Hepatocyte (in vitro differentiated cells): Measurements from ENCODE around the gene RNF6. TPM values are rescaled to one million over a fixed set of nuclear protein-coding genes. Genes with fewer than 3 reads are reported as not detected.

Experiments used
- DNase-seq: peaks from one replicate; pipeline ENCODE4 v3.0.0-alpha.2; 2016; ENCODE audit warnings: low spot score
- H2AFZ ChIP-seq: fragments of 200-600 bp; sonication (generic); 2 replicates; pipeline ENCODE4 v1.6.0; 2016; ENCODE audit warnings: antibody characterized with exemption, mild to moderate bottlenecking
- H3K27ac ChIP-seq: fragments of 200-600 bp; sonication (generic); 2 replicates; pipeline ENCODE4 v1.5.1; 2016; ENCODE audit warnings: mild to moderate bottlenecking
- H3K27me3 ChIP-seq: fragments of 200-600 bp; sonication (generic); 2 replicates; pipeline ENCODE4 v1.6.1; 2016
- H3K36me3 ChIP-seq: fragments of 200-600 bp; sonication (generic); replicated peaks from 2 replicates; pipeline ENCODE4 v1.5.1; 2016; ENCODE audit warnings: low read depth; ENCODE audit not compliant: insufficient read depth
- H3K4me1 ChIP-seq: fragments of 200-600 bp; sonication (generic); 2 replicates; pipeline ENCODE4 v1.5.1; 2016; ENCODE audit warnings: mild to moderate bottlenecking, moderate library complexity; ENCODE audit not compliant: insufficient read depth
- H3K4me2 ChIP-seq: fragments of 200-600 bp; sonication (generic); 2 replicates; pipeline ENCODE4 v1.6.0; 2016
- H3K4me3 ChIP-seq: fragments of 200-600 bp; sonication (generic); 2 replicates; pipeline ENCODE4 v1.5.1; 2016; ENCODE audit warnings: mild to moderate bottlenecking
- H3K79me2 ChIP-seq: fragments of 200-600 bp; sonication (generic); 2 replicates; pipeline ENCODE4 v1.6.0; 2017; ENCODE audit warnings: mild to moderate bottlenecking
- H3K9me2 ChIP-seq: fragments of 200-600 bp; sonication (generic); replicated peaks from 2 replicates; pipeline ENCODE4 v1.6.0; 2017; ENCODE audit warnings: mild to moderate bottlenecking; ENCODE audit not compliant: insufficient read depth
- H3K9me3 ChIP-seq: fragments of 200-600 bp; sonication (generic); 2 replicates; pipeline ENCODE4 v1.5.1; 2016; ENCODE audit warnings: low read depth, mild to moderate bottlenecking
- H4K20me1 ChIP-seq: fragments of 200-600 bp; sonication (generic); 2 replicates; pipeline ENCODE4 v1.6.0; 2016; ENCODE audit warnings: mild to moderate bottlenecking; ENCODE audit not compliant: insufficient read depth, poor library complexity, severe bottlenecking
- CTCF ChIP-seq: fragments of 200-600 bp; sonication (generic); IDR thresholded peaks from 2 replicates; pipeline ENCODE4 v1.5.1; 2016; ENCODE audit warnings: antibody characterized with exemption, mild to moderate bottlenecking; ENCODE audit not compliant: poor library complexity
- EZH2 ChIP-seq: fragments of 200-600 bp; sonication (generic); IDR thresholded peaks from 2 replicates; pipeline ENCODE4 v1.6.1; 2016; ENCODE audit warnings: antibody characterized with exemption, mild to moderate bottlenecking, borderline replicate concordance
- EZH2phosphoT487 ChIP-seq: fragments of 200-600 bp; sonication (generic); IDR thresholded peaks from one replicate; pipeline ENCODE4 v1.6.1; 2018; ENCODE audit warnings: antibody characterized with exemption, mild to moderate bottlenecking, low read depth, moderate library complexity; ENCODE audit not compliant: unreplicated experiment, severe bottlenecking
- WGBS: methylation state at CpG from one replicate; pipeline ENCODE4 v1.1.6; 2016; ENCODE audit warnings: low lambda C conversion rate; ENCODE audit errors: missing lambda C conversion rate; 5-methylcytosine and 5-hydroxymethylcytosine counted together
- polyA plus RNA-seq: library from polyadenylated mRNA; unstranded; fragments of >200 nt; fragmentation: Nextera tagmentation; extraction: Ambion mirVana; gene quantifications from 2 replicates; pipeline ENCODE4 v1.2.1, GENCODE V29; 2016
- total RNA-seq: library from RNA; depleted of rRNA; stranded (reverse); fragments of >200 nt; gene quantifications from 2 replicates; pipeline ENCODE4 v1.2.3, GENCODE V29; 2014

The RNF6 gene
- total and polyA plus RNA-seq, 2 experiments from 2014 or later = 31.9 to 34.0 TPM

- H3K9me3 ChIP-seq = peaks cover 15% of the 10 kb centered on the region
- H3K36me3 ChIP-seq = no peaks in the 10 kb centered on the region
- H3K9me2 ChIP-seq = no peaks in the 10 kb centered on the region
- TF ChIP-seq EZH2phosphoT487 (no peak), EZH2 (no peak), CTCF (no peak)
- no peak overlapping the region for H3K4me2 ChIP-seq
- H2AFZ ChIP-seq = no peak overlapping the region
- DNase-seq = no peak
- no peaks in the 10 kb centered on the region for H3K4me1 ChIP-seq
- H3K4me3 ChIP-seq = no peak overlapping the region
- no peak overlapping the region for H3K27ac ChIP-seq
- H3K27me3 ChIP-seq = no peaks in the 10 kb centered on the region
- no peaks in the 10 kb centered on the region for H3K79me2 ChIP-seq
- no peaks in the 10 kb centered on the region for H4K20me1 ChIP-seq
These were observed 24.8 kb downstream of the RNF6 start for GRCh38 chr13:26197298-26197697.

- TF ChIP-seq CTCF (no peak), EZH2phosphoT487 (no peak), EZH2 (no peak)
- no peaks in the 10 kb centered on the region for H3K9me3 ChIP-seq
- peaks cover 2% of the 10 kb centered on the region for H3K4me1 ChIP-seq
- H3K9me2 ChIP-seq = no peaks in the 10 kb centered on the region
- peak overlapping the region; percentile 68 for H3K4me3 ChIP-seq
- no peaks in the 10 kb centered on the region for H3K27me3 ChIP-seq
- H3K79me2 ChIP-seq = no peaks in the 10 kb centered on the region
- no peak for DNase-seq
- H3K36me3 ChIP-seq = no peaks in the 10 kb centered on the region
- no peaks in the 10 kb centered on the region for H4K20me1 ChIP-seq
- peak overlapping the region; percentile 81 for H3K4me2 ChIP-seq
- peak overlapping the region; percentile 94 for H2AFZ ChIP-seq
- 81% methylated on average over 22 of the region's 22 CpGs for WGBS
- H3K27ac ChIP-seq = peak overlapping the region; percentile 74
These were observed 35.1 kb downstream of the RNF6 start for GRCh38 chr13:26186995-26187394.

GRCh38 chr13:26186118-26186870, 35.8 kb downstream of the RNF6 start:
- Histone ChIP-seq H3K36me3 (no peaks in the 10 kb centered on the region), H3K27ac (peak overlapping the region; percentile 74), H3K9me2 (no peaks in the 10 kb centered on the region), H3K9me3 (no peaks in the 10 kb centered on the region), H3K4me2 (peak overlapping the region; percentile 81), H2AFZ (peak overlapping the region; percentile 94), H3K4me1 (peaks cover 2% of the 10 kb centered on the region), H4K20me1 (no peaks in the 10 kb centered on the region), H3K27me3 (no peaks in the 10 kb centered on the region), H3K4me3 (peak overlapping the region; percentile 68), H3K79me2 (no peaks in the 10 kb centered on the region)
- TF ChIP-seq CTCF = peak; percentile 62
- TF ChIP-seq EZH2phosphoT487 = no peak
- TF ChIP-seq EZH2 = no peak
- peak; percentile 96 for DNase-seq
- WGBS = 3% methylated on average over 66 of the region's 76 CpGs
